OCI-LY7 (cell line): ENCODE results near the gene CLIC4.

Source experiments
- EZH2phosphoT487 ChIP-seq: fragments of 200-600 bp; sonication (generic); IDR thresholded peaks from 2 replicates; pipeline ENCODE4 v1.6.1; 2018; ENCODE audit warnings: low read depth, borderline replicate concordance, mild to moderate bottlenecking, mixed run types, antibody characterized with exemption, low read length, moderate library complexity, mixed read lengths
- TF ChIP-seq, protein P1 (sequence below): fragments of 200-600 bp; sonication (generic); conservative IDR thresholded peaks from 2 replicates; pipeline ENCODE4 v1.5.1; 2014; ENCODE audit warnings: mild to moderate bottlenecking, antibody characterized with exemption, low read length, moderate library complexity, mixed read lengths

DNA sequence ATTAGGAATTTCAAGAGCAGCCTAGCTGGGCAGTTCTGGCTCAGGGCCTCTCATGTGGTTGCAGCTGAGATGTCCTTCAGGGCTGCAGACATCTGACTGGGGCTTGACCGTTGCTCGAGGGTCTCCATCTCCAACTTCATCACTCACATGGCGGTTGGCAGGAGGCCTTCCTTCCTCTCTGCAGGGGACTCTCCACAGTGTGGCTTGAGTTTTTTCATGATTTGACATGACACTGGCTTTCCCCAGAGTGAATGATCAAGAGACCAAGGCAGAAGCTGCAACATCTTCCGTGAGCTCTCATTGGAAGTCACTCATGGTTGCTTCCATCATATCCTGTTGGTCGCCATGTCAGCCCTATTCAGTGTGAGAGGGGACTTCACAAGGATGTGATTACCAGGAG is 110.2 kb downstream of the CLIC4 start:
- TF ChIP-seq, protein P1, sequence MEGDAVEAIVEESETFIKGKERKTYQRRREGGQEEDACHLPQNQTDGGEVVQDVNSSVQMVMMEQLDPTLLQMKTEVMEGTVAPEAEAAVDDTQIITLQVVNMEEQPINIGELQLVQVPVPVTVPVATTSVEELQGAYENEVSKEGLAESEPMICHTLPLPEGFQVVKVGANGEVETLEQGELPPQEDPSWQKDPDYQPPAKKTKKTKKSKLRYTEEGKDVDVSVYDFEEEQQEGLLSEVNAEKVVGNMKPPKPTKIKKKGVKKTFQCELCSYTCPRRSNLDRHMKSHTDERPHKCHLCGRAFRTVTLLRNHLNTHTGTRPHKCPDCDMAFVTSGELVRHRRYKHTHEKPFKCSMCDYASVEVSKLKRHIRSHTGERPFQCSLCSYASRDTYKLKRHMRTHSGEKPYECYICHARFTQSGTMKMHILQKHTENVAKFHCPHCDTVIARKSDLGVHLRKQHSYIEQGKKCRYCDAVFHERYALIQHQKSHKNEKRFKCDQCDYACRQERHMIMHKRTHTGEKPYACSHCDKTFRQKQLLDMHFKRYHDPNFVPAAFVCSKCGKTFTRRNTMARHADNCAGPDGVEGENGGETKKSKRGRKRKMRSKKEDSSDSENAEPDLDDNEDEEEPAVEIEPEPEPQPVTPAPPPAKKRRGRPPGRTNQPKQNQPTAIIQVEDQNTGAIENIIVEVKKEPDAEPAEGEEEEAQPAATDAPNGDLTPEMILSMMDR, result no peak
- no peak for TF ChIP-seq EZH2phosphoT487
